Measurements from ENCODE around the gene ITPR1. TPM values are rescaled to one million over a fixed set of nuclear protein-coding genes. Genes with fewer than 3 reads are reported as not detected.

Gene ITPR1
- total and polyA plus RNA-seq, 8 donors = 34.8 to 57.3 (median 42.0) TPM

- intact Hi-C loops (cut with DNase I) = no loop called here
- TF ChIP-seq CTCF (IDR thresholded peaks at IDR 0.05) = no peak
- Histone ChIP-seq H3K27ac (no peak overlapping the region), H3K4me1 (no peaks in the 10 kb centered on the region), H3K4me3 (no peak overlapping the region), H3K27me3 (no peaks in the 10 kb centered on the region), H3K9me3 (no peaks in the 10 kb centered on the region), H3K36me3 (no peaks in the 10 kb centered on the region)
- ATAC-seq (no peak), DNase-seq (no peak)
These were observed 71.1 kb downstream of the ITPR1 start for GRCh38 chr3:4564270-4564669.

- no peak overlapping the region for H3K27ac ChIP-seq
- intact Hi-C loops (cut with DNase I) = no loop called here
These were observed 71.9 kb downstream of the ITPR1 start for GRCh38 chr3:4564928-4565586.

GRCh38 chr3:4565809-4566501, 72.8 kb downstream of the ITPR1 start:
- no peak for TF ChIP-seq CTCF (IDR thresholded peaks at IDR 0.05)
- no peak for DNase-seq
- Histone ChIP-seq H3K4me3 (no peak overlapping the region), H3K4me1 (no peaks in the 10 kb centered on the region), H3K27ac (no peak overlapping the region), H3K36me3 (no peaks in the 10 kb centered on the region), H3K9me3 (no peaks in the 10 kb centered on the region), H3K27me3 (no peaks in the 10 kb centered on the region)
- intact Hi-C loops (cut with DNase I) = no loop called here
- ATAC-seq = no peak

More at GRCh38 chr3:4564928-4565586, 71.9 kb downstream of the ITPR1 start:
- Histone ChIP-seq H3K4me3 (no peak overlapping the region), H3K9me3 (no peaks in the 10 kb centered on the region), H3K4me1 (no peaks in the 10 kb centered on the region), H3K36me3 (no peaks in the 10 kb centered on the region), H3K27me3 (no peaks in the 10 kb centered on the region)
- ATAC-seq = no peak
- DNase-seq = no peak
- no peak for TF ChIP-seq CTCF (IDR thresholded peaks at IDR 0.05)

GRCh38 chr3:4568841-4569240, 75.7 kb downstream of the ITPR1 start:
- TF ChIP-seq CTCF (IDR thresholded peaks at IDR 0.05) = no peak
- Histone ChIP-seq H3K4me1 (no peaks in the 10 kb centered on the region), H3K36me3 (no peaks in the 10 kb centered on the region), H3K9me3 (no peaks in the 10 kb centered on the region), H3K27me3 (no peaks in the 10 kb centered on the region), H3K27ac (no peak overlapping the region), H3K4me3 (no peak overlapping the region)
- ATAC-seq (no peak), DNase-seq (no peak)
- intact Hi-C loops (cut with DNase I) = no loop called here

- no peak overlapping the region for H3K4me3 ChIP-seq
- TF ChIP-seq CTCF (IDR thresholded peaks at IDR 0.05) = no peak
- no peaks in the 10 kb centered on the region for H3K4me1 ChIP-seq
- DNase-seq (no peak), ATAC-seq (no peak)
- no peaks in the 10 kb centered on the region for H3K36me3 ChIP-seq
- H3K27me3 ChIP-seq = no peaks in the 10 kb centered on the region
- no peaks in the 10 kb centered on the region for H3K9me3 ChIP-seq
- no peak overlapping the region for H3K27ac ChIP-seq
- intact Hi-C loops (cut with DNase I) = no loop called here
These were observed 77.9 kb downstream of the ITPR1 start for GRCh38 chr3:4570840-4571621.

Measured in left lung (tissue), 10 donors.